Measurements from ENCODE around the gene SERPINB2. TPM values are rescaled to one million over a fixed set of nuclear protein-coding genes. Genes with fewer than 3 reads are reported as not detected.
"Not testable (repeated sequence)": the region's sequence is repeated elsewhere in the genome, so short reads cannot be mapped to it uniquely, and the experiment has no call there.

The SERPINB2 gene
- polyA plus RNA-seq, 1 donor = 0.10 TPM

DNA sequence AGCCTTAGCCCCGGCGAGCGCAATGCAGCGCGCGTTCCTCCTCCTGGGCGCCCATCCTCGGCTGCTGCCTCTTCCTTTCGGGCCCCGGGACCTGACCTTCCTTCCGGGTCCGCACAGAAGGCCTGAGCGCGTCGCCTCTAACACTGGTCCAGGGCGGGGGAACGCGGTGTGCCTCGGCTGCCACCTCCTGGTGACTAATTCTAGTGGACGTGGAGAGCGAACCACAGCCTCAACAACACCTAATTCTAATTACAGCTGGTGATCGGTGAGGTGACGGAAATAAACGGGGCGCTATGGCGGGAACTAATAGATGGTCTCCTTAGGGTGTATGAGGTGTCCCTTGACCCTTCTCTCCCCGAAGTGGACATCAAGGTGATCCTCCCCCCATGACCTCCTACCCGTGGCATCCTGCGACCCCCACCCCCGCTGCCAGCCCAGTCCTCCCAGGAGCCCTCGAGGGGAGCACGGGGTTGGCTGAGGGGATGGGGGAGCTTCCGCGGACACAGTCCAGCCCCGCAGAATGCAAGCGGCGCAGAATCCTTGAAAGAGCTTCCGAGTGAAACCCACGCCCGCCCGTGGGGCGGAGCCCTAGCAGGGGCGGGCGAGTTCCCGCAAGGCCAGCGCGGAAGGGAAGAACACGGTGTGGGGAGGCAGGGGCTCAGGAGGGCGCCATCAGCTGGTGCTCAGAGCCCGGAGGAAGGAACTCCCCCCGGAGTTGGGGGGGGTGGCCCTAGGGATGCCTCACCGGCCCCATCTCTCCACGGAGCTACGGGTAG lies 48.8 kb downstream of the SERPINB2 start:
- peak; percentile 63 for DNase-seq

- peak; percentile 1 for DNase-seq
Measured at GRCh38 chr18:63936932-63937393, 49.5 kb downstream of the SERPINB2 start.

- DNase-seq = no peak
Measured at GRCh38 chr18:63940008-63940407, 52.5 kb downstream of the SERPINB2 start.

- not testable (repeated sequence) for DNase-seq
Measured at GRCh38 chr18:63940543-63941050, 53.1 kb downstream of the SERPINB2 start.

- no peak for DNase-seq
Measured at GRCh38 chr18:63947051-63947790, 59.7 kb downstream of the SERPINB2 start.

DNA sequence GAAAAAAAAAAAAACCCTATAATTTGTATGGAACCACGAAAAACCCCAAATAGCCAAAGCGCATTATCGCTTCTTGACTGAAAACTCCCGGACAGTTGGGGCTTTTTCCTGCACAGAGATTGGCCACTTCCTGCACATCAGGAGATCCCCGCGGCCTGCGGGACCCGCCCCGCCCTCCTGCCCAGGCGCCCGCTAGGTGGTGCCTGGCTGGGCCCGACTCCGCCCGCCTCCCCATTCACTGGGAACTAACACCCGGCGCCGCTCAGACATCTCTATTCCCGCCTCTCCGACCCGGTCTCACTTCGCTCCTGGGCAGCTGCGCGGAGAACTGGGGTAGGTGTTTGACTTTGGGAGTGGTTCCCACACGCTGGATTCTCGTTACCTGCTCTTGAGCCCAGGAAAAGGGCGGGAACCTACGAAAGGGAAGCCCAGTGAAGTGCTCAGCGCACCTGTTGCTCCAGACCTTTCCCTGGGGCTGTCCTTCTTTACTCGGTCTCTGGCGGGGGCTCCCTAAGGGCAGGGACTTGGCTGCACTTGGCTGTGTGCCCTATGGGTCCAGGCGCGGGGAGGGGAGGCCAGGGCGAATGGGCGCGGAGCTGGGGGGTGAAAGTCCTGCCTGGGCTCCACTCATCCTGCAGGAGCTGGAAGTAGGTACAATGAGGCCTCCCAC lies 61.7 kb downstream of the SERPINB2 start, which contains the start of gene HMSD:
TSS of gene HMSD (plus strand) at position 234 of the 670 bp plus-strand sequence. CDS start 4,155 bp downstream, outside the sequence.
- no peak for DNase-seq

- no peak for DNase-seq
Measured at GRCh38 chr18:63951302-63951705, 63.8 kb downstream of the SERPINB2 start.

Other genes with a start within 250 kb of the SERPINB2 start
- not detected for gene SERPINB4, start 243.4 kb upstream of the SERPINB2 start, polyA plus RNA-seq (ENCODE audit: insufficient read length)
- gene SERPINB3, start 225.8 kb upstream of the SERPINB2 start, polyA plus RNA-seq (ENCODE audit: insufficient read length) = 0.12 TPM
- gene SERPINB11, start 184.7 kb upstream of the SERPINB2 start, polyA plus RNA-seq (ENCODE audit: insufficient read length) = not detected
- gene SERPINB7, start 112.3 kb upstream of the SERPINB2 start, polyA plus RNA-seq (ENCODE audit: insufficient read length) = 1.0 TPM
- gene SERPINB10, start 20.3 kb downstream of the SERPINB2 start, polyA plus RNA-seq (ENCODE audit: insufficient read length) = 0.27 TPM
- gene HMSD, start 61.6 kb downstream of the SERPINB2 start, polyA plus RNA-seq (ENCODE audit: insufficient read length) = 3.6 TPM
- 3.4 TPM for gene SERPINB8, start 82.4 kb downstream of the SERPINB2 start, polyA plus RNA-seq (ENCODE audit: insufficient read length)

All from left kidney (tissue), 2 donors.